GM12872 (cell line): Measurements from ENCODE around the gene EXD3.

Source experiments
- TF ChIP-seq, protein P1 (sequence below): IDR thresholded peaks from 3 replicates; pipeline ENCODE4 v1.5.1; 2011; ENCODE audit warnings: low read depth, mild to moderate bottlenecking, low read length, moderate library complexity; ENCODE audit not compliant: insufficient read depth

Gene EXD3

DNA sequence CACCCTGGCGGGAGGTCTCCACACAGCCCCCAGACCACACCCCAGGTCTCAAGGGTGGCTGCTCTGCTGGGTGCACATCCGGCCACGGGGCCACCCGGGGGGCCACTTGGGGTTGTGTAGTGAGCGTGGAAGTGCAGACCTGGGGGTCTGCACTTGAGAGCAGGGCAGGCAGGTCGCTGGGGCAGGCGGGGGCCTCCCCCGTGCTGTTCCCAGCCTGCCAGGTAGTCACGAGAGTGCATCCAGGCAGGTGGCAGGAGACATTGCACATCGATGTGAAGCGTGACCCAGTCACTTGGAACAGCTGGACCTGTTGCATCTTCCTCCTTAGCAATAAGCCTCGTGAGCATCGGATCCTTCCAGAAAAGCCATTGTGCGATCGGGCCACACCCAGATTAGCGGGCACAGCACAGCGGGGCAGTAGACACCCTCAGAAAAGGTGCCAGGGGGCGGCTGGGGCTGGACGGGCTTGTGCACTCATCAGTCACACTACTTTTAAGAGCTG, 23.0 kb upstream of the EXD3 start:
- TF ChIP-seq, protein P1, sequence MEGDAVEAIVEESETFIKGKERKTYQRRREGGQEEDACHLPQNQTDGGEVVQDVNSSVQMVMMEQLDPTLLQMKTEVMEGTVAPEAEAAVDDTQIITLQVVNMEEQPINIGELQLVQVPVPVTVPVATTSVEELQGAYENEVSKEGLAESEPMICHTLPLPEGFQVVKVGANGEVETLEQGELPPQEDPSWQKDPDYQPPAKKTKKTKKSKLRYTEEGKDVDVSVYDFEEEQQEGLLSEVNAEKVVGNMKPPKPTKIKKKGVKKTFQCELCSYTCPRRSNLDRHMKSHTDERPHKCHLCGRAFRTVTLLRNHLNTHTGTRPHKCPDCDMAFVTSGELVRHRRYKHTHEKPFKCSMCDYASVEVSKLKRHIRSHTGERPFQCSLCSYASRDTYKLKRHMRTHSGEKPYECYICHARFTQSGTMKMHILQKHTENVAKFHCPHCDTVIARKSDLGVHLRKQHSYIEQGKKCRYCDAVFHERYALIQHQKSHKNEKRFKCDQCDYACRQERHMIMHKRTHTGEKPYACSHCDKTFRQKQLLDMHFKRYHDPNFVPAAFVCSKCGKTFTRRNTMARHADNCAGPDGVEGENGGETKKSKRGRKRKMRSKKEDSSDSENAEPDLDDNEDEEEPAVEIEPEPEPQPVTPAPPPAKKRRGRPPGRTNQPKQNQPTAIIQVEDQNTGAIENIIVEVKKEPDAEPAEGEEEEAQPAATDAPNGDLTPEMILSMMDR = no peak

DNA sequence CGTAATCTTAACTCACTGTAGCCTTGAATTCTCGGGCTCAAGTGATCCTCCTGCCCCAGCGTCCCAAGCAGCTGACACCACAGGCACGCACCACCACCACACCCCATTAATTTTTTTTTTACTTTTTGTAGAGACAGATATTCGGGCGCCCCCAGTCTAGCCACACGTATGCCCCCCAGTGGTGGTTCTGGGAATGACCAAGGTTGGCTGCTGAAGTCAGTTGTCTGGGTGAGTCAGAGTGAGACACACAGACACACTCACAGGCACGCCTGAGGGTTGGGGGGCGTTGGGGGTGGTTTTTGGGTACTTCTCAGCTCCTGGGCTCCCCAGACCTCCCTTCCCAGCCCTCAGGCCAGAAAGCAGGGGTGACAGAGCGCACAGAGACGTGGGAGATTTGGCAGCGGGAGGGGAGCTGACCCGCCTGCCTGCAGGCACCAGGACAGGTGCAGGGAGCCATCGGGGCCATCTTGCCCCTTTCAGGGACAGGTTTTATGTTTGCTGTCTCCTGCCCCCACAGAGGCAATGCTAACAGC, 22.4 kb upstream of the EXD3 start:
- TF ChIP-seq, protein P1 = peak; percentile 84

DNA sequence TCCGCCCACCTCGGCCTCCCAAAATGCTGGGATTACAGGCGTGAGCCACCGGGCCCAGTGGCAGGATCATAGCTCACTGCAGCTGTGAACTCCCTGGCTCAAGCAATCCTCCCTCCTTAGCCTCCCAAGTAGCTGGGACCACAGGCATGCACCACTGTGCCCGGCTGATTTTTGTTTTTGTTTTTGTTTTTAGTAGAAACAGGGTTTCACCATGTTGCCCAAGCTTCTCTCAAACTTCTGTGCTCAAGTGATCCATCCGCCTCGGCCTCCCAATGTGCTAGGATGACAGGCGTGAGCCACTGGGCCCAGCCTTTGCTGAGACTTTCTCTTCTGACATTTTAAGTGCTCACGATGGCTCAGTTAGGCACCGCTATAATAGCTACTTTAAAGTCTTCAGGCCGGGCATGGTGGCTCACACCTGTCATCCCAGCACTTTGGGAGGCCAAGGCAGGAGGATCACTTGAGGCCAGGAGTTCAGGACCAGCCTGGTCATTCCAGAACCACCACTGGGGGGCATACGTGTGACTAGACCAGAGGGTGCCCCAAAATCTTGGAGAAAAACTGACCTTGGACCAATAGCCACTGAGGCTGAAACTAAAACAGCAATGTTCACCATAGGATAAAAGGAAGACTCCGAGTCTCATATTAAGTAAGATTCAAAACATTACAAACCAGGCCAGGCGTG, 21.3 kb upstream of the EXD3 start:
- TF ChIP-seq, protein P1 = peak; percentile 21; the same call in 2 of the 3 replicates

DNA sequence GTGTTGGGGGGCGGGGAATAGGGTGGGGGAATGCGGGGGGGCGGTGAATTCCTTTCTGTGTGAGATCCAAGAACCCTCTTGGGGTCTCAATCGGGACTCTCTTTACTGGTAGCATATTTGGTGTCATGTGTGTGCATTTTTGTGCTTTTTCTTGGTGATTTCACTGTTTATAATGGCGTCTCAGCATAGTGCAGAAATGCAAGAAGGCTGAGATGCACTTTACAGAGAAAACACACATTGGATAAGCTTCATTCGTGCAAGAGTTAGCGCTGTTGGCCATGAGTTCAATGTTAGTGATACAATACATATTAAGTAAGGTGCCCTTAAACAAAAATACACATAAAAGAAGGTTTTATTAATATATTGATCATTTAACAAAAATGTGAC, 19.0 kb upstream of the EXD3 start:
- TF ChIP-seq, protein P1 = no peak

DNA sequence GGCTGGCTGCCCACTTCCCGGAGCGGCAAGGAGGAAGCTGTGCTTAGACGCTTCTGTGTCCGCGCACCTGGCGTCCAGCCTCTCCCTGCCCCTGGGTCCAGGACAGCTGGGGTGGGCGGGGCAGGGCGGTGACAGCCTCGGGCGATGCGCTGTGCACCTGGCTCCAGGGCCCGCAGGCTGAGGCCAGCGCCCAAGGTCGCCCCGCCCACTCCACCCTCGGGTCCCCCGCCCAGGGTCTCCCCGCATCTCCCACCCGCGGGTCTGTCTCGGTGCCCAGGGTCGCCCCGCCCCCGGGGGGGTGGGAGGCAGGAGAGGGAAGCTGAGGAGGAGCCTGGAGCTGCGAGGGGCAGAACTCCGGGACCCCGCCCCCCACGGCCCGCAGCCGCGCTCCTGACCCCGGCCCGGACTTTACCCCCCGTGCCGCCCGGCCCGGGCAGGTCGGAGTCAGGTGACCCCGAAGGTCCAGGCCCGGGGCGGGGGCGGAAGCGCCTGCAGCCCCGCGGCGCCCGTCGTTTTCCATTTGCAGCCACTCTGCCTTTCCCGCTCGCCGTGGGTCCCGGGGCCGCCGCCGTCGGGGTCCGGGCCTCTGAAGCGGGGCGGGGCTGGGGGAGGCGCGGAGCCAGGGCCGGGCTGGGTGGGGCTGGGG, 18.4 kb upstream of the EXD3 start, which contains the start of gene ENTPD8:
Gene ENTPD8, minus strand, starts transcription at position 69 of the 646 bp plus-strand sequence. CDS start 3,072 bp downstream, outside the sequence.
- TF ChIP-seq, protein P1 = no peak

DNA sequence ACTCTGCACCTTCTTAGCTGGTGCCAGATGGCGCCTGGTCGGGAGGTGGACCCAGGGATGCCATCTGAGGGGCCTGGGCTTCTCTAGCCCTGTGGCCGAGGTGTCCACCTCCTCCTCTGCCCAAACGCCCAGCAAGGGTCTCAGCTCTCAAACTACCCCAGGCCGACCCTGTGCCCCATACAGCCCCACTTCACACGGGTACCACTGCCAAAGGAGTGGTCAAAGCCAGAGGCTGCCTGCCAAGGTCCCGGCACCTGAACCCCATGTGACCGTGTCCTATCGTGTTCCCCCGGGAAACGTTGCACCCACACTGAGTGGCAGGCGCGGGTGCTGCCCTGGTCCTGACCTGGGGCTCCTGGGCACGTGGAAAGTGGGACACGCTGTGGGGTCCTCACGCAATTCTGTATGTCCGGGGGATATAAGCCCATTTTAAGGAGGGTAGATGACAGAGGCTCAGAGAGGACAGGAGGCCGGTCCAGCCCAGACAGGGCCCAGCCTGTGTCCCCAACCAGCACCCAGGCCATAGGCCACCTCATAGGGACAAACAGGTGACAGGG, 16.3 kb upstream of the EXD3 start:
- TF ChIP-seq, protein P1 = no peak

DNA sequence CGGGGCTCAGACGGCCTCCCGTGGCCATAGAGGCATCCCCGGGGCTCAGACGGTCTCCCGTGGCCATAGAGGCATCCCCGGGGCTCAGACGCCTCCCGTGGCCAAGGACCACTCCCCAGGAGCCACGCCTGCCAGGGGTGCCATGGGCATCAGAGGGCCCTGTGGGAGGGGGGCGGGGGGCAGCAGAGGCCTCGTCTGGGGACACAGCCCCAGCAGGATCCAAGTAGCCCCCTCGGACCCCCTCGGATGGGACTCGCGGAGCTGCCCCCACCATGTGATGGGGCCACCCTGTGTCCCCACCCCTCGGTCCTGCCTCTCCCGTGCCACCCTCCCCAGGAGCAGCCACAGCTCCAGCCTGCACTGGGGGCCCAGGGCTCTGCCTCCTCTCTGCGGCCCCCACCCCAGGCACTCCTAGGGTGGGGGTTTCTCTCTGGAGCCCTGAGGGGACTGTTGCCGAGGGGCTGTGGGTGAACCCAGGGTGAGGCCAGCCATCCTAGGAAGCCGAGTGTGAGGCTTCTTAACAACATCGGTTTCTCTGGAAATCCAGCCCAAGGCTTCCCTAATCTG, 15.7 kb upstream of the EXD3 start:
- TF ChIP-seq, protein P1 = no peak
